ENCODE results near the gene MYBPH. TPM values are rescaled to one million over a fixed set of nuclear protein-coding genes. Genes with fewer than 3 reads are reported as not detected.

MYBPH gene
- polyA plus RNA-seq, 3 donors, result 0.08 to 0.34 TPM; not detected in 1

DNA sequence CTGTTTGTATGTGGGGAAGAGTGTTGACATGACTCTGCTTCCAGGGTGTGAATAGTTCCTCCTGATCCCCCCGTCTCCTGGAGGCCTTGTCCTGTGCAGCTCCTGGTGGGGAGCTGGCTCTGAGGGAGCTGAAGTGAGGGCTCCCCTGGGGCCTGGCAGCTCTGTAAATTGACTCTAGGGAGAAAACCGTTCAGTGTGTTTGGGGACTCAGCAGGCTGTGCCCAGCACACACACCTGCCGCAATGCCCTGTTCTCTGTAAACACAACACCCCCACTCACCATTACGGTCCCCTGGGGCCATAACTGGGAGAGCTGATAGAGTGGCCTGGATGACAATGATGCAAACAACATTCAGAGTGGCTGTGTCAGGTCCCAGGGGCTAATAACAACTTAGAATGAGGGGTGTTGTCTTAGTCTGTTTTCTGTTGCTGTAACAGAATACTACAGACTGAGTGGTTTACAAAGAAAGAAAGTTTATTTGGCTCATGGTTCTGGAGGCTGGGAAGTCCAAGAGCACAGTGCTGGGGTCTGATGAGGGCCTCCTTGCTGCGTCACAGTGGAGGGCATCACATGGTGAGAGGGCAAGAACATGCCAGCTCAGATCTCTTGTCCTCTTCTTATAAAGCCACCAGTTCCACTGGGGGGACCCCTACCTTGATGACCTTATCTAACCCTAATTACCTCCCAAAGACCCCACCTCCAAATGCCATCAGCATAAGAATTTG, 32.8 kb downstream of the MYBPH start:
- no peak overlapping the region for H3K27ac ChIP-seq (ENCODE audit: low read depth, low read length)
- 70 to 94% (median 82%) methylated on average over 5 of the region's 5 CpGs for WGBS, 3 donors

- H3K27ac ChIP-seq (ENCODE audit: low read depth, low read length), result no peak overlapping the region
Observed at GRCh38 chr1:203142124-203142523, 33.5 kb downstream of the MYBPH start.

DNA sequence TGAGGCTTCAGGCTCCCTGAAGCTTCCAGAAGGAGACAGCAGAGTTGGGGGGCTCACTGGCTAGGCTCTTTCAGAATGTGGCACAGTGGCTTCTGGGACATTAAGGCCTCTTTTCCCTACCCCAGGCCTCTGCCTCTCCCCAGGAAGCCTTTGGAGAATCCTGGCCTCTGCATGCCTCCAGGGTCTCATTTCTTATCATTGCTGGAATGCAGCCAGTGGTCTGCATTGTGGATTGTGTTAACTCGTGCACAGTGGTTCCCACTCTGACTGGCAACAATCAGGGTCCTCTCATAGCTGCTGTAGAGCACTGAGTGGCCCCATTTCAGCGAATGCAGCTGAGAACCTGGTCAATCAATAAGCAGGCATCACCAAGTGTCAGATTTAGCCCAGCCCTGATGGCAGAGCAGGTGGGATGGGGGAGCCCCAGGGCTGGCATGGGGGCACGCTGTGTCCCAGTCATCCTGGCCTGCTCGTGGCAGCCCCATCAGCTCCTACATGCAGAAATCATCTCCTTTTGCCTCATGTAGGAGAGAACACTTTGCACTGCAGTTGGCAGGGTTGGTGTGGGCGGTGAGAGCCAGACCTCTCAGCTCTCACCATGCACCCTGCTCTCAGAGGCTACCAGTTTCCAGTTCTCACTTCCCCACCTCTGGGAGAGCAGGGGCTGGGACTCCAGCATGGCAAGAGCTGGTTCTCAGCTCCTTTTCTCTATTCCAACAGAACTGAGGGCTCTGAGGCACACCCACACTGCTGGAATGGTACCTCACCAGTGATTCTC, 34.7 kb downstream of the MYBPH start:
- H3K27ac ChIP-seq (ENCODE audit: low read depth, low read length), result no peak overlapping the region
- 57 to 69% (median 62%) methylated on average over 5 of the region's 5 CpGs for WGBS, 3 donors

More at GRCh38 chr1:203142124-203142523, 33.5 kb downstream of the MYBPH start:
- WGBS, 3 donors, result 84 to 92% (median 88%) methylated on average over 6 of the region's 6 CpGs

DNA sequence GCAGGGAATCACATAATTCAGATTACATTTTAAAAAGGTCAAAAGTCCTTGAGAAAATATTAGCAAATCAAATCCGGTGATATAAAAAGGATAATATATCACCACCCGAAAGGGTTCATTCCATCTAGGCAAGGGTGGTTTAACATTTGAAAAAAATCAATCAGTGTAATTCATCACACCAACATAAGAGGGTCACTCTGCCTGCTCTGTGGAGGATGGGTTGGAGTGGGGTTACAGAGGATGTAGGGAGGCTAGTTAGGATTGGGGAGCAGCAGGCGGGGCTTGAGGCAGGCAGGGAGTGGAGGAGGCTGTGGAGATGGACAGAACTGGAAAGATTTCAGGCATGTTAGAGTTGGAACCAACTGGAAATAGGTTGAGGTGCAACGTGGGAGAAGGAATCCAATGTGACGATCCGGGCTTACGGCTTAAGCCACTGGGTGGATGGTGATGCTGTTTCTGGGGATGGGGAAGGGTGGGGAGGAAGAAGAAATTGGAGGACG, 35.6 kb downstream of the MYBPH start:
- 67 to 91% (median 87%) methylated on average over 8 of the region's 8 CpGs for WGBS, 3 donors
- H3K27ac ChIP-seq (ENCODE audit: low read depth, low read length), result no peak overlapping the region

GRCh38 chr1:203138066-203138465, 37.6 kb downstream of the MYBPH start:
- WGBS, 3 donors, result 69 to 94% (median 87%) methylated on average over 3 of the region's 3 CpGs
- no peak overlapping the region for H3K27ac ChIP-seq (ENCODE audit: low read depth, low read length)

- WGBS, 3 donors, result 92 to 96% (median 93%) methylated on average over 4 of the region's 4 CpGs
Observed at GRCh38 chr1:203137324-203137723, 38.3 kb downstream of the MYBPH start.

DNA sequence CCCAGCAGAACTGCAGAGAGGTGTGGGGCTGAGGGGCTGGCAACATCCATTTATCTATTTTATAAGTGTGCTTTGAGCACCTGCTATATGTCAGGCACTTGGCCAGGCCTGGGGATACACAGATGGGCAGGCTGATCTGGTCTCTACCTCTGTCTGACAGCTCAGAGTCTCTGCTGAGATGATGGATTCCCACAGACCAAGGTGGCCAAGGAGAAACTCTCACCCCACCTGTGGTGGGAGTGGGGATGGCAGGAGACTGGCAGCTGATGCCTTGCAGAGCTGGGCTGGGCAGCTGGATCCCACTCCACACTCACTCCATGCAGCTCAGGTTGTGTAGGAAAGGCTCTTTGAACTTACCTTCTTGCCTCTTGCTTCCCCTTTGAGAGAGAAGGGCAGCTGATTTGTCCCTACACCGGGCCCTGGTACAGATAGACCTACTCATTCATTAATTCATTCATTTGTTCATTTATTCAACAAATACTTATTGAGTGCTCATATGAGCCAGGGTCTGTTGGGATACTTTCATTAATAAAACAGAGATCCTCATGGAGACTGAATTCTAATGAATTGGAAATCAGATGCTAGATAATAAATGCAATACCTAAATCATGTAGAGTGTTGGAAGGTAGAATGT, 39.1 kb downstream of the MYBPH start:
- WGBS, 3 donors, result 93 to 96% (median 94%) methylated on average over 1 of the region's 1 CpG
- H3K27ac ChIP-seq (ENCODE audit: low read depth, low read length), result no peak overlapping the region

More at GRCh38 chr1:203137324-203137723, 38.3 kb downstream of the MYBPH start:
- H3K27ac ChIP-seq (ENCODE audit: low read depth, low read length), result no peak overlapping the region

- 35 to 49% (median 37%) methylated on average over 8 of the region's 8 CpGs for WGBS, 3 donors
- no peak overlapping the region for H3K27ac ChIP-seq (ENCODE audit: low read depth, low read length)
Observed at GRCh38 chr1:203135636-203136305, 39.9 kb downstream of the MYBPH start.

DNA sequence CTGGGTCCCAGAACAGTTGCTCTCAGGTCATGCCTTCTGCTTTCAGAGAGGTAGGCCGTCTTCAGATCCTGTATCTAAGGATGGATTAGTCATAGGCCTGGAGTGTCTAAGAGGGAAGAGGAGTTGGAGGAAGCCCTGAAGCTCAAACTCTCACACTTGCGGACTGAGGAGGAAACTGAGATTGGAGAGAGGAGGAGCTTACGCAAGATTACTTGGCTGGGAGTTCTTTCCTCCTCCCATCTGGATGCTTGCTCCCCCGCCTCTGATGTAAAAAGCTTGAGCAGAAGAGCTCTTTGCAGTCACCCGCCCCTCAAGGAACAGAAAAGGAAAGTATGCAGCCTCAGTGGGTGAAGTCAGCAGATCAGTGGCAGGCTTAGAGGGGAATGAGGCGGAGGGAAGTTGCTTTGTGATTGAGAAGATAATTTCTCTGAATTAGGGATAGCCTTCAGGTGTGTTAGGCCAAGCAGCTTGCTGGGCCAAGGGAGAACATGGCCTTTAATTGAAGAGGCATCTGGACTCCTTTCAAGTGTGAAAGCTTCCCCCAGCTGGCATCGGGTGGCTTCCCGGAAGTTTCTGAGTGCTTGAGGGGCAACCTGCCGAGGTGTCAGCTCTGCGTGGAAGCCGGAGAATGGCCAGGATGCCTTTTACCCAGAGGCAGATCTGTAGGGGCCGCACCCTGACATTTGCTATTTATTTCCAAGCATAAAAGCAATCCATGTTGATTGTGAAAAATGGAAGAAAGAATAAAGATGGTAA, 41.5 kb downstream of the MYBPH start:
- WGBS, 3 donors, result 49 to 74% (median 55%) methylated on average over 12 of the region's 12 CpGs
- peak overlapping the region; percentile 17 for H3K27ac ChIP-seq (ENCODE audit: low read depth, low read length)

- H3K27ac ChIP-seq (ENCODE audit: low read depth, low read length), result no peak overlapping the region
- WGBS, 3 donors, result 76 to 88% (median 86%) methylated on average over 9 of the region's 9 CpGs
Observed at GRCh38 chr1:203131548-203132200, 44.0 kb downstream of the MYBPH start.

DNA sequence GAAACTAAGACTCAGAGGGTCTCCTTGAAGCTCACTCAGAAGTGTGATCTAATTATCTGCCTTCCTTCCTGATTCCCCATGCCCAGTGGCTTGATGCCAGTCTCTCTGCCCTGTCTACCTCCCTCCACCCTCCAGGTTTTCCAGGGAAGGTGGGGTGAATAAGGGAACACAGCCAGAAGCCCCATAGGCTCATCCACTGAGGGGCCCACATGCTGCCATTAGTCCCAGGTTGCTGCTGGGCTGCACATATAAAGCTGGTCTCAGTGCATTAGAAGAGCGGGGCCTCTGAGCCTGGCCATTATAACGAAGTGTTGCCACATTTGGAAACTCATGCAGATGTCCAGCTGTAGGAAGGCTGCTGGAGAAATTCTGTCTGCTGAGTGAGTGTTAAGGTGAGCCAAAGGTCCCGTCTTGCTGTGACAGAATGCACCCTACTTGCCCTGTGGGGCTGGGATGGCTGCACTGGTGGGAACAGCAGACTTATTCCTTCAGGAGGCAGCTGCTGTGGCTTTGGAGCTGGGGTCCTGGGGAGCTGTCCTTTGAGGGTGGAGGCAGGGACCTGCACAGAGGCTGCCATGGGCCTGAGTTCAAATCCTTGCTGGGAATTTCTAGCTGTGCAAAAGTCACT, 45.2 kb downstream of the MYBPH start:
- 67 to 74% (median 74%) methylated on average over 3 of the region's 3 CpGs for WGBS, 3 donors
- H3K27ac ChIP-seq (ENCODE audit: low read depth, low read length), result no peak overlapping the region

GRCh38 chr1:203129501-203130231, 46.0 kb downstream of the MYBPH start:
- WGBS, 3 donors, result 36 to 54% (median 48%) methylated on average over 7 of the region's 7 CpGs
- H3K27ac ChIP-seq (ENCODE audit: low read depth, low read length), result no peak overlapping the region

DNA sequence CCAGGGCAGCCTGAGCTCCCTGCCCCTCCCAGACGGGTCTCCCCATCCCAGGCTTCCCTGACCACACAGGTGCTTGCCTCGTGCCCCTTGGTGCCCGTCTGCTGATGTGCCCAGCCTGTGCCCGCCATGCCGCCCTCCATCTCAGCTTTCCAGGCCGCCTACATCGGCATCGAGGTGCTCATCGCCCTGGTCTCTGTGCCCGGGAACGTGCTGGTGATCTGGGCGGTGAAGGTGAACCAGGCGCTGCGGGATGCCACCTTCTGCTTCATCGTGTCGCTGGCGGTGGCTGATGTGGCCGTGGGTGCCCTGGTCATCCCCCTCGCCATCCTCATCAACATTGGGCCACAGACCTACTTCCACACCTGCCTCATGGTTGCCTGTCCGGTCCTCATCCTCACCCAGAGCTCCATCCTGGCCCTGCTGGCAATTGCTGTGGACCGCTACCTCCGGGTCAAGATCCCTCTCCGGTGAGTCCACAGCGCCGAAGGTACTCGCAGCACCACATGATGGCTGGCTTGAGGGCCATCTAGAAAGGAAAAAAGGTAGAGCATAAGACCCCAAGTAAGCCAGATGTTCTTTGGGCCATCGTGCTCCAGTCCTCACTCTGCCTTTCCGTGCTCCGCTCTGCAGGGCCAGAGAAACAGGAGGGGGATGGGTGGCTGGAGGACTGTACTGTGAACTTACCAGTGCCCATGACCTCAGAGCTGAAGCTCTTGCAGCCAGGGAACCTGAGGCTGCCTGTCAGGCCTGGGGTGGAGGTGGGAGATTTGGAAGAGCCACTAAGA, 46.7 kb downstream of the MYBPH start:
- 83 to 94% (median 91%) methylated on average over 28 to 29 of the region's 29 CpGs for WGBS, 3 donors
- H3K27ac ChIP-seq (ENCODE audit: low read depth, low read length), result no peak overlapping the region

DNA sequence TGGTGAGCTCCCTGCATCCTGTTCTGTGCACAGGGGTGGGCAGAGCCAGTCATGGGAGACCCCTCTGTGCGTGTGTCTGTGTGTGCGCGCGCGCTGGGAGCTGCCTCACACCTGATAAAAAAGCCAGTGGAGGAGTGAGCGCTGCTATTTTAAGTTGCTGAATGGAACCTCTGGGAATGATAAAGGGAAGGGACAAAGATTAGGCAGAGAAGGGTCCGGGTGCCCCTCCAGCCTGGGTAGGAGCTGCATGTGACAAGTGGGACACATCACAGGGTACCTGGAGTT, 47.3 kb downstream of the MYBPH start:
- WGBS, 3 donors, result 20 to 34% (median 30%) methylated on average over 7 of the region's 7 CpGs
- no peak overlapping the region for H3K27ac ChIP-seq (ENCODE audit: low read depth, low read length)

- no peak within 1 kb of the TSS for H3K27ac ChIP-seq (ENCODE audit: low read depth, low read length)
- 1 to 2% (median 2%) methylated on average over 49 to 51 of the region's 51 CpGs for WGBS, 3 donors
Observed at GRCh38 chr1:203127666-203128430, 47.8 kb downstream of the MYBPH start, which contains the start of gene ADORA1. TSS of gene ADORA1 (plus strand) at chr1:203127726. CDS start at chr1:203128842, 1,116 bp downstream.
